Adrenal gland (tissue), 12 donors: ENCODE results near the gene TEKTIP1. TPM values are rescaled to one million over a fixed set of nuclear protein-coding genes. Genes with fewer than 3 reads are reported as not detected.
A peak's percentile ranks its signal among the peaks of the same experiment; 100 is the strongest.

ENCODE experiments used
- DNase-seq, 7 donors: peaks; one replicate each; pipeline ENCODE4 v3.0.0-alpha.2; 2019 to 2020
- H3K27ac ChIP-seq, 5 donors: fragments of 200-600 bp; sonication (generic) in 4 of 5; 1 replicate in 3 of 5; 2 replicates in 2 of 5; pipeline versions ENCODE4 v1.5.1 to v1.8.0; 2016 to 2020; ENCODE audit warnings: mild to moderate bottlenecking in 1 of 5
- H3K27me3 ChIP-seq: fragments of 200-600 bp; 2 replicates; pipeline ENCODE4 v1.8.0; 2021
- H3K36me3 ChIP-seq, 2 donors: fragments of 200-600 bp; replicated peaks in 1 of 2; 1 replicate in 1 of 2; 2 replicates in 1 of 2; pipeline versions ENCODE4 v1.5.1 to v1.8.0; 2018 to 2022
- H3K4me1 ChIP-seq, 2 donors: fragments of 200-600 bp; replicated peaks in 1 of 2; 1 replicate in 1 of 2; 2 replicates in 1 of 2; pipeline versions ENCODE4 v1.5.1 to v1.8.0; 2018 to 2021
- H3K4me3 ChIP-seq, 4 donors: fragments of 200-600 bp; sonication (generic) in 3 of 4; one replicate each; pipeline ENCODE4 v1.5.1; 2016 to 2018
- H3K9me3 ChIP-seq, 3 donors: fragments of 200-600 bp; sonication (generic) in 1 of 3; replicated peaks in 1 of 3; 1 replicate in 2 of 3; 2 replicates in 1 of 3; pipeline versions ENCODE4 v1.5.1 to v1.8.0; 2016 to 2021
- POLR2A ChIP-seq, 2 donors: fragments of 450-650 bp; IDR thresholded peaks; one replicate each; pipeline ENCODE4 v1.6.1; 2017; ENCODE audit warnings: antibody characterized with exemption in 2 of 2, mild to moderate bottlenecking in 2 of 2, moderate library complexity in 1 of 2
- WGBS, 4 donors: extraction: QIAGEN DNeasy Blood & Tissue Kit in 2 of 4; methylation state at CpG; one replicate each; pipeline versions ENCODE4 v1.1.5 to v1.1.7; 2013 to 2017; 5-methylcytosine and 5-hydroxymethylcytosine counted together
- intact Hi-C, 2 donors: fragments of 100-400 bp; cut with DNase I; formaldehyde crosslinking; loops; one replicate each; pipeline versions ENCODE4 v1.14.1 to v1.15.0; 2022 to 2023
- polyA plus RNA-seq, 3 donors: library from polyadenylated mRNA; stranded (reverse); fragments of 200-250 nt in 2 of 3; fragments of 350-450 nt in 1 of 3; fragmentation: Illumina TruSeq in 1 of 3; extraction: RNeasy Lipid Tissue Mini Kit (QIAGEN cat#74804) in 1 of 3; gene quantifications; one replicate each; pipeline ENCODE4 v1.2.3, GENCODE V29; 2013 to 2014
- small RNA-seq, 2 donors: library from RNA; depleted of rRNA; stranded (forward); fragments of <200 nt; gene quantifications; one replicate each; pipeline ENCODE3, GENCODE V24; 2016
- total RNA-seq, 9 donors: library from RNA; depleted of rRNA in 4 of 9; stranded (reverse); fragments of >200 nt in 4 of 9; fragments of 120-200 nt in 1 of 9; fragmentation: NEBNext Ultra II Directional in 1 of 9; extraction: Animal tissue kit (Norgen Biotek cat#: 25700) in 1 of 9; gene quantifications; one replicate each; pipeline versions ENCODE4 v1.1.0 to v1.2.4, GENCODE V29; 2013 to 2023
- TF ChIP-seq, protein P1 (sequence below), 6 experiments: fragments of 450-650 bp in 4 of 6; fragments of 200-600 bp in 2 of 6; sonication (generic) in 1 of 6; IDR thresholded peaks; 1 replicate in 5 of 6; 2 replicates in 1 of 6; pipeline versions ENCODE4 v1.5.1 to v1.8.0; 2016 to 2021; ENCODE audit warnings: antibody characterized with exemption in 6 of 6, mild to moderate bottlenecking in 2 of 6, moderate library complexity in 1 of 6
- donor health status: healthy with polysubstance abuse.
- donor health status: Bipolar disorder and iron deficiency.
- donor health status: DM: yes; HTN: yes; CAD: no.
- donor health status: DM: no; HTN: no; CAD: no.
- donor health status: DM: no; HTN: no; CAD: no.
- donor health status: DM: yes; HTN: yes; CAD: no.

TEKTIP1 gene
- total and polyA plus RNA-seq, 12 donors, result 0.68 to 3.6 (median 1.4) TPM; not detected in 5

DNA sequence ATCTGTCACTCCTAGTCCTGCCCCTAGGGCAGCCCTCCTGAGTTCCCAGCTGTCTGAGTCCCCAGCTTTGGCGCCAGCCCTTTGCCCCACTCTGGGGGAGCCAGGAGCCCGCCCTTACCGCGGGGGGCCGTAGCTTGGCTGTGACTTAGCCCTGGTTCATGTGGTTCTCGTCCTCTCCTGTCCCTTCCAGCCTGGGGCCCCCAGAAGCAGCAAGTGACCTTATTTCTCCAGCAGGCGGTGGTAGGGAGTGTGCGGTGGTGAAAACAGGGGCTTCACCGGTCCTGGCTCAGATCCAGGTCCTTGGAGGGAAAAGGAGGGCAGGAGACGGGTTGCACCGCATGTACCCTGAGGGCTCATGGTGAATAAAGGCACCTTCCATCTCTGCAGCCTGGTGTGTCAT is 54.2 kb downstream of the TEKTIP1 start:
- intact Hi-C loops, result no loop called here
- H3K36me3 ChIP-seq, result peaks cover 0 to 3% of the 10 kb centered on the region in 2 donors
- no peak overlapping the region for H3K27ac ChIP-seq
- 29 to 59% (median 36%) methylated on average over 8 to 11 of the region's 11 CpGs for WGBS, 4 donors
- TF ChIP-seq POLR2A (IDR thresholded peaks at IDR 0.05), result no peak
- TF ChIP-seq, protein P1, sequence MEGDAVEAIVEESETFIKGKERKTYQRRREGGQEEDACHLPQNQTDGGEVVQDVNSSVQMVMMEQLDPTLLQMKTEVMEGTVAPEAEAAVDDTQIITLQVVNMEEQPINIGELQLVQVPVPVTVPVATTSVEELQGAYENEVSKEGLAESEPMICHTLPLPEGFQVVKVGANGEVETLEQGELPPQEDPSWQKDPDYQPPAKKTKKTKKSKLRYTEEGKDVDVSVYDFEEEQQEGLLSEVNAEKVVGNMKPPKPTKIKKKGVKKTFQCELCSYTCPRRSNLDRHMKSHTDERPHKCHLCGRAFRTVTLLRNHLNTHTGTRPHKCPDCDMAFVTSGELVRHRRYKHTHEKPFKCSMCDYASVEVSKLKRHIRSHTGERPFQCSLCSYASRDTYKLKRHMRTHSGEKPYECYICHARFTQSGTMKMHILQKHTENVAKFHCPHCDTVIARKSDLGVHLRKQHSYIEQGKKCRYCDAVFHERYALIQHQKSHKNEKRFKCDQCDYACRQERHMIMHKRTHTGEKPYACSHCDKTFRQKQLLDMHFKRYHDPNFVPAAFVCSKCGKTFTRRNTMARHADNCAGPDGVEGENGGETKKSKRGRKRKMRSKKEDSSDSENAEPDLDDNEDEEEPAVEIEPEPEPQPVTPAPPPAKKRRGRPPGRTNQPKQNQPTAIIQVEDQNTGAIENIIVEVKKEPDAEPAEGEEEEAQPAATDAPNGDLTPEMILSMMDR (IDR thresholded peaks at IDR 0.05), result no peak
- no peaks in the 10 kb centered on the region for H3K9me3 ChIP-seq
- no peaks in the 10 kb centered on the region for H3K27me3 ChIP-seq
- DNase-seq, result peak in 1 of 7 donors; percentile 20
- H3K4me3 ChIP-seq, result no peak overlapping the region
- H3K4me1 ChIP-seq, result no peaks in the 10 kb centered on the region

Small RNAs within 50 kb of the gene (small RNA-seq; reads per million reads assigned to genes)
- gene AC005786.1, result 0 reads per million in 2 donors
- gene RF00212, result 0 reads per million in 2 donors

Other genes with a start within 250 kb of the TEKTIP1 start
- gene NFIC, start 172.6 kb upstream of the TEKTIP1 start, total RNA-seq, result 100 to 1,000 TPM in 8 of 9 donors, 1 to 10 TPM in 1; 3.5 to 329 (median 214) TPM
- 100 to 1,000 TPM in 1 of 3 donors, 10 to 100 TPM in 2; 34.9 to 154 (median 69.2) TPM for gene NFIC, start 172.6 kb upstream of the TEKTIP1 start, polyA plus RNA-seq
- gene SMIM24, start 58.6 kb upstream of the TEKTIP1 start, total RNA-seq, result under 1 TPM in 1 of 9 donors, not detected in 8; 0.36 TPM
- gene SMIM24, start 58.6 kb upstream of the TEKTIP1 start, polyA plus RNA-seq, result under 1 TPM in 1 of 3 donors, not detected in 2; 0.48 TPM
- gene SMIM44, start 55.7 kb upstream of the TEKTIP1 start, total RNA-seq, result not detected
- not detected for gene SMIM44, start 55.7 kb upstream of the TEKTIP1 start, polyA plus RNA-seq
- gene DOHH, start 38.5 kb upstream of the TEKTIP1 start, total RNA-seq, result 10 to 100 TPM in 7 of 9 donors, 1 to 10 TPM in 2; 8.4 to 22.8 (median 13.8) TPM
- gene DOHH, start 38.5 kb upstream of the TEKTIP1 start, polyA plus RNA-seq, result 10 to 100 TPM in 2 of 3 donors, under 1 TPM in 1; 0.92 to 19.1 (median 13.5) TPM
- gene FZR1, start 32.9 kb upstream of the TEKTIP1 start, total RNA-seq, result 10 to 100 TPM; 17.9 to 85.0 (median 39.4) TPM
- 10 to 100 TPM; 24.4 to 59.1 (median 26.4) TPM for gene FZR1, start 32.9 kb upstream of the TEKTIP1 start, polyA plus RNA-seq
- 100 to 1,000 TPM in 2 of 9 donors, 10 to 100 TPM in 7; 23.2 to 123 (median 64.6) TPM for gene MFSD12, start 18.4 kb downstream of the TEKTIP1 start, total RNA-seq
- gene MFSD12, start 18.4 kb downstream of the TEKTIP1 start, polyA plus RNA-seq, result 10 to 100 TPM; 18.5 to 89.3 (median 48.5) TPM
- 100 to 1,000 TPM in 5 of 9 donors, 10 to 100 TPM in 4; 49.3 to 137 (median 105) TPM for gene HMG20B, start 33.8 kb downstream of the TEKTIP1 start, total RNA-seq
- 100 to 1,000 TPM in 1 of 3 donors, 10 to 100 TPM in 2; 18.1 to 178 (median 100.0) TPM for gene HMG20B, start 33.8 kb downstream of the TEKTIP1 start, polyA plus RNA-seq
- 1 to 10 TPM in 8 of 9 donors, under 1 TPM in 1; 0.33 to 5.9 (median 3.3) TPM for gene GIPC3, start 46.3 kb downstream of the TEKTIP1 start, total RNA-seq
- 1 to 10 TPM; 1.6 to 4.9 (median 2.6) TPM for gene GIPC3, start 46.3 kb downstream of the TEKTIP1 start, polyA plus RNA-seq
- 10 to 100 TPM in 7 of 9 donors, 1 to 10 TPM in 2; 4.7 to 25.5 (median 16.5) TPM for gene TBXA2R, start 67.7 kb downstream of the TEKTIP1 start, total RNA-seq
- 1 to 10 TPM; 5.2 to 6.9 (median 6.2) TPM for gene TBXA2R, start 67.7 kb downstream of the TEKTIP1 start, polyA plus RNA-seq
- gene CACTIN, start 87.6 kb downstream of the TEKTIP1 start, total RNA-seq, result 10 to 100 TPM; 13.3 to 78.4 (median 22.8) TPM
- gene CACTIN, start 87.6 kb downstream of the TEKTIP1 start, polyA plus RNA-seq, result 10 to 100 TPM in 2 of 3 donors, 1 to 10 TPM in 1; 5.0 to 39.0 (median 21.9) TPM
- 10 to 100 TPM in 8 of 9 donors, 1 to 10 TPM in 1; 4.0 to 44.7 (median 31.1) TPM for gene PIP5K1C, start 161.3 kb downstream of the TEKTIP1 start, total RNA-seq
- 10 to 100 TPM in 2 of 3 donors, 1 to 10 TPM in 1; 8.8 to 31.6 (median 18.6) TPM for gene PIP5K1C, start 161.3 kb downstream of the TEKTIP1 start, polyA plus RNA-seq
- 1 to 10 TPM in 1 of 9 donors, under 1 TPM in 4, not detected in 4; 0.14 to 2.5 (median 0.27) TPM for gene TJP3, start 169.2 kb downstream of the TEKTIP1 start, total RNA-seq
- gene TJP3, start 169.2 kb downstream of the TEKTIP1 start, polyA plus RNA-seq, result under 1 TPM in 1 of 3 donors, not detected in 2; 0.07 TPM
- gene APBA3, start 222.5 kb downstream of the TEKTIP1 start, total RNA-seq, result 10 to 100 TPM; 11.1 to 35.6 (median 20.5) TPM
- gene APBA3, start 222.5 kb downstream of the TEKTIP1 start, polyA plus RNA-seq, result 10 to 100 TPM in 2 of 3 donors, 1 to 10 TPM in 1; 2.6 to 43.8 (median 24.0) TPM
- 100 to 1,000 TPM in 7 of 9 donors, 10 to 100 TPM in 2; 83.2 to 229 (median 107) TPM for gene MRPL54, start 223.5 kb downstream of the TEKTIP1 start, total RNA-seq
- gene MRPL54, start 223.5 kb downstream of the TEKTIP1 start, polyA plus RNA-seq, result 100 to 1,000 TPM in 1 of 3 donors, 10 to 100 TPM in 2; 60.2 to 172 (median 100.0) TPM
- not detected for gene RAX2, start 233.1 kb downstream of the TEKTIP1 start, total RNA-seq
- not detected for gene RAX2, start 233.1 kb downstream of the TEKTIP1 start, polyA plus RNA-seq
- gene MATK, start 247.2 kb downstream of the TEKTIP1 start, total RNA-seq, result 1 to 10 TPM in 5 of 9 donors, under 1 TPM in 4; 0.72 to 3.3 (median 1.2) TPM
- 10 to 100 TPM in 1 of 3 donors, 1 to 10 TPM in 1, under 1 TPM in 1; 0.26 to 20.7 (median 3.5) TPM for gene MATK, start 247.2 kb downstream of the TEKTIP1 start, polyA plus RNA-seq